HEK293 (cell line): ENCODE data around the gene BTBD2.
A peak's percentile ranks its signal among the peaks of the same experiment; 100 is the strongest.

Source experiments
- KLF1 ChIP-seq: fragments of 450-650 bp; formaldehyde crosslinking; IDR thresholded peaks from 2 replicates; pipeline ENCODE4 v1.5.1; 2016; ENCODE audit warnings: missing biosample characterization, missing genetic modification characterization
- KLF16 ChIP-seq: fragments of 450-650 bp; formaldehyde crosslinking; IDR thresholded peaks from 2 replicates; pipeline ENCODE4 v1.5.1; 2017; ENCODE audit warnings: missing biosample characterization, missing genetic modification characterization
- MEIS1 ChIP-seq: sonication (generic); formaldehyde crosslinking; IDR thresholded peaks from 2 replicates; pipeline ENCODE4 v1.8.1; 2022; ENCODE audit warnings: missing genetic modification reagents, mild to moderate bottlenecking, borderline replicate concordance
- SCRT1 ChIP-seq: fragments of 450-650 bp; formaldehyde crosslinking; IDR thresholded peaks from 2 replicates; pipeline ENCODE4 v1.5.1; 2016; ENCODE audit warnings: missing biosample characterization, missing genetic modification characterization, borderline replicate concordance
- ZBTB11 ChIP-seq: fragments of 450-650 bp; formaldehyde crosslinking; conservative IDR thresholded peaks from 2 replicates; pipeline ENCODE4 v1.5.1; 2016; ENCODE audit warnings: low read depth, missing biosample characterization, missing genetic modification characterization
- ZBTB7A ChIP-seq: fragments of 450-650 bp; formaldehyde crosslinking; IDR thresholded peaks from 2 replicates; pipeline ENCODE4 v1.5.1; 2016; ENCODE audit warnings: low read depth, missing biosample characterization, missing genetic modification characterization
- ZBTB8A ChIP-seq: fragments of 450-650 bp; formaldehyde crosslinking; IDR thresholded peaks from 2 replicates; pipeline ENCODE4 v1.5.1; 2016; ENCODE audit warnings: missing biosample characterization, missing genetic modification characterization
- ZFP69B ChIP-seq: fragments of 450-650 bp; formaldehyde crosslinking; IDR thresholded peaks from 2 replicates; pipeline ENCODE4 v1.5.1; 2016; ENCODE audit warnings: missing biosample characterization, missing genetic modification characterization
- ZIC2 ChIP-seq: fragments of 450-650 bp; formaldehyde crosslinking; IDR thresholded peaks from 2 replicates; pipeline ENCODE4 v1.5.1; 2016; ENCODE audit warnings: missing biosample characterization, missing genetic modification characterization
- ZNF19 ChIP-seq: fragments of 450-650 bp; formaldehyde crosslinking; IDR thresholded peaks from 2 replicates; pipeline ENCODE4; 2016; ENCODE audit warnings: missing biosample characterization, missing genetic modification characterization, low read depth
- ZNF280C ChIP-seq: fragments of 450-650 bp; formaldehyde crosslinking; IDR thresholded peaks from 2 replicates; pipeline ENCODE4 v1.5.1; 2016; ENCODE audit warnings: missing biosample characterization, missing genetic modification characterization
- ZNF302 ChIP-seq: fragments of 450-650 bp; formaldehyde crosslinking; IDR thresholded peaks from 2 replicates; pipeline ENCODE4 v1.5.1; 2016; ENCODE audit warnings: missing biosample characterization, missing genetic modification characterization, low read depth
- ZNF354C ChIP-seq: fragments of 450-650 bp; formaldehyde crosslinking; IDR thresholded peaks from 2 replicates; pipeline ENCODE4 v1.5.1; 2016; ENCODE audit warnings: missing biosample characterization, missing genetic modification characterization, low read depth, borderline replicate concordance
- ZNF521 ChIP-seq: fragments of 450-650 bp; formaldehyde crosslinking; IDR thresholded peaks from 2 replicates; pipeline ENCODE4 v1.5.1; 2017; ENCODE audit warnings: missing biosample characterization, mild to moderate bottlenecking, missing genetic modification characterization
- ZNF561 ChIP-seq: fragments of 450-650 bp; IDR thresholded peaks from 2 replicates; pipeline ENCODE4 v1.5.1; 2018; ENCODE audit warnings: missing biosample characterization, missing genetic modification characterization, borderline replicate concordance
- ZNF571 ChIP-seq: fragments of 450-650 bp; formaldehyde crosslinking; IDR thresholded peaks from 2 replicates; pipeline ENCODE4 v1.5.0; 2017; ENCODE audit warnings: missing biosample characterization, missing genetic modification characterization
- ZNF610 ChIP-seq: fragments of 450-650 bp; formaldehyde crosslinking; IDR thresholded peaks from 2 replicates; pipeline ENCODE4 v1.5.1; 2016; ENCODE audit warnings: missing biosample characterization, missing genetic modification characterization, borderline replicate concordance
- ZNF629 ChIP-seq: fragments of 450-650 bp; formaldehyde crosslinking; IDR thresholded peaks from 2 replicates; pipeline ENCODE4 v1.5.1; 2017; ENCODE audit warnings: missing biosample characterization, missing genetic modification characterization
- ZNF670 ChIP-seq: fragments of 450-650 bp; formaldehyde crosslinking; IDR thresholded peaks from 2 replicates; pipeline ENCODE4 v1.5.1; 2016; ENCODE audit warnings: missing biosample characterization, missing genetic modification characterization, low read depth
- ZNF792 ChIP-seq: fragments of 450-650 bp; formaldehyde crosslinking; IDR thresholded peaks from 2 replicates; pipeline ENCODE4 v1.5.1; 2016; ENCODE audit warnings: missing biosample characterization, missing genetic modification characterization
- ZSCAN4 ChIP-seq: fragments of 450-650 bp; formaldehyde crosslinking; IDR thresholded peaks from 2 replicates; pipeline ENCODE4 v1.5.1; 2017; ENCODE audit warnings: missing biosample characterization, missing genetic modification characterization
- TF ChIP-seq, protein P1 (sequence below): fragments of 450-650 bp; formaldehyde crosslinking; IDR thresholded peaks from 2 replicates; pipeline ENCODE4 v1.5.1; 2016; ENCODE audit warnings: missing biosample characterization, missing genetic modification characterization
- TF ChIP-seq, protein P2 (sequence below): fragments of 450-650 bp; formaldehyde crosslinking; IDR thresholded peaks from 2 replicates; pipeline ENCODE4 v1.5.1; 2016; ENCODE audit warnings: missing biosample characterization, missing genetic modification characterization
- TF ChIP-seq, protein P3 (sequence below): fragments of 450-650 bp; formaldehyde crosslinking; IDR thresholded peaks from 2 replicates; pipeline ENCODE4 v1.5.1; 2016; ENCODE audit warnings: missing biosample characterization, missing genetic modification characterization, borderline replicate concordance
- TF ChIP-seq, protein P4 (sequence below): fragments of 450-650 bp; formaldehyde crosslinking; IDR thresholded peaks from 2 replicates; pipeline ENCODE4 v1.5.1; 2016; ENCODE audit warnings: missing biosample characterization, missing genetic modification characterization

Gene BTBD2

GRCh38 chr19:2050991-2051772 lies 35.7 kb upstream of the BTBD2 start, which contains the start of gene MKNK2 (continued):
- 0 out of 2 replicates have a peak, but pooled peaks have one; percentile 12 for TF ChIP-seq ZBTB11 (tag by site-specific recombination)
- no peak for TF ChIP-seq ZNF302 (tag by site-specific recombination)
- TF ChIP-seq ZNF629 (tag by site-specific recombination): 0 out of 2 replicates have a peak, but pooled peaks have one; percentile 12
- TF ChIP-seq ZBTB8A (tag by site-specific recombination): peak; percentile 55; the same call in 1 of the 2 replicates
- no peak for TF ChIP-seq ZNF19 (tag by site-specific recombination)
- no peak for TF ChIP-seq ZNF280C (tag by site-specific recombination)
- TF ChIP-seq ZNF571 (tag by site-specific recombination): no peak
- peak; percentile 92 for TF ChIP-seq ZBTB7A (tag by site-specific recombination)
- no peak for TF ChIP-seq ZNF610 (tag by site-specific recombination)
- TF ChIP-seq ZIC2: no peak
- no peak for TF ChIP-seq ZNF670 (tag by site-specific recombination)
- no peak for TF ChIP-seq ZNF354C
- peak; percentile 67 for TF ChIP-seq KLF16
- TF ChIP-seq KLF1: peak; percentile 29
- TF ChIP-seq ZNF792 (tag by site-specific recombination): 0 out of 2 replicates have a peak, but pooled peaks have one; percentile 20
- TF ChIP-seq ZNF561 (tag by site-specific recombination): no peak
- TF ChIP-seq, protein P1, sequence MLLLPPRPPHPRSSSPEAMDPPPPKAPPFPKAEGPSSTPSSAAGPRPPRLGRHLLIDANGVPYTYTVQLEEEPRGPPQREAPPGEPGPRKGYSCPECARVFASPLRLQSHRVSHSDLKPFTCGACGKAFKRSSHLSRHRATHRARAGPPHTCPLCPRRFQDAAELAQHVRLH (tag by site-specific recombination): peak; percentile 97
- TF ChIP-seq SCRT1 (tag by site-specific recombination): no peak
- TF ChIP-seq, protein P2, sequence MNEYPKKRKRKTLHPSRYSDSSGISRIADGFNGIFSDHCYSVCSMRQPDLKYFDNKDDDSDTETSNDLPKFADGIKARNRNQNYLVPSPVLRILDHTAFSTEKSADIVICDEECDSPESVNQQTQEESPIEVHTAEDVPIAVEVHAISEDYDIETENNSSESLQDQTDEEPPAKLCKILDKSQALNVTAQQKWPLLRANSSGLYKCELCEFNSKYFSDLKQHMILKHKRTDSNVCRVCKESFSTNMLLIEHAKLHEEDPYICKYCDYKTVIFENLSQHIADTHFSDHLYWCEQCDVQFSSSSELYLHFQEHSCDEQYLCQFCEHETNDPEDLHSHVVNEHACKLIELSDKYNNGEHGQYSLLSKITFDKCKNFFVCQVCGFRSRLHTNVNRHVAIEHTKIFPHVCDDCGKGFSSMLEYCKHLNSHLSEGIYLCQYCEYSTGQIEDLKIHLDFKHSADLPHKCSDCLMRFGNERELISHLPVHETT: peak; percentile 66
- no peak for TF ChIP-seq MEIS1 (CRISPR knock-in tag)
- TF ChIP-seq, protein P3, sequence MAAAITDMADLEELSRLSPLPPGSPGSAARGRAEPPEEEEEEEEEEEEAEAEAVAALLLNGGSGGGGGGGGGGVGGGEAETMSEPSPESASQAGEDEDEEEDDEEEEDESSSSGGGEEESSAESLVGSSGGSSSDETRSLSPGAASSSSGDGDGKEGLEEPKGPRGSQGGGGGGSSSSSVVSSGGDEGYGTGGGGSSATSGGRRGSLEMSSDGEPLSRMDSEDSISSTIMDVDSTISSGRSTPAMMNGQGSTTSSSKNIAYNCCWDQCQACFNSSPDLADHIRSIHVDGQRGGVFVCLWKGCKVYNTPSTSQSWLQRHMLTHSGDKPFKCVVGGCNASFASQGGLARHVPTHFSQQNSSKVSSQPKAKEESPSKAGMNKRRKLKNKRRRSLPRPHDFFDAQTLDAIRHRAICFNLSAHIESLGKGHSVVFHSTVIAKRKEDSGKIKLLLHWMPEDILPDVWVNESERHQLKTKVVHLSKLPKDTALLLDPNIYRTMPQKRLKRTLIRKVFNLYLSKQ (tag by site-specific recombination): no peak
- TF ChIP-seq, protein P4, sequence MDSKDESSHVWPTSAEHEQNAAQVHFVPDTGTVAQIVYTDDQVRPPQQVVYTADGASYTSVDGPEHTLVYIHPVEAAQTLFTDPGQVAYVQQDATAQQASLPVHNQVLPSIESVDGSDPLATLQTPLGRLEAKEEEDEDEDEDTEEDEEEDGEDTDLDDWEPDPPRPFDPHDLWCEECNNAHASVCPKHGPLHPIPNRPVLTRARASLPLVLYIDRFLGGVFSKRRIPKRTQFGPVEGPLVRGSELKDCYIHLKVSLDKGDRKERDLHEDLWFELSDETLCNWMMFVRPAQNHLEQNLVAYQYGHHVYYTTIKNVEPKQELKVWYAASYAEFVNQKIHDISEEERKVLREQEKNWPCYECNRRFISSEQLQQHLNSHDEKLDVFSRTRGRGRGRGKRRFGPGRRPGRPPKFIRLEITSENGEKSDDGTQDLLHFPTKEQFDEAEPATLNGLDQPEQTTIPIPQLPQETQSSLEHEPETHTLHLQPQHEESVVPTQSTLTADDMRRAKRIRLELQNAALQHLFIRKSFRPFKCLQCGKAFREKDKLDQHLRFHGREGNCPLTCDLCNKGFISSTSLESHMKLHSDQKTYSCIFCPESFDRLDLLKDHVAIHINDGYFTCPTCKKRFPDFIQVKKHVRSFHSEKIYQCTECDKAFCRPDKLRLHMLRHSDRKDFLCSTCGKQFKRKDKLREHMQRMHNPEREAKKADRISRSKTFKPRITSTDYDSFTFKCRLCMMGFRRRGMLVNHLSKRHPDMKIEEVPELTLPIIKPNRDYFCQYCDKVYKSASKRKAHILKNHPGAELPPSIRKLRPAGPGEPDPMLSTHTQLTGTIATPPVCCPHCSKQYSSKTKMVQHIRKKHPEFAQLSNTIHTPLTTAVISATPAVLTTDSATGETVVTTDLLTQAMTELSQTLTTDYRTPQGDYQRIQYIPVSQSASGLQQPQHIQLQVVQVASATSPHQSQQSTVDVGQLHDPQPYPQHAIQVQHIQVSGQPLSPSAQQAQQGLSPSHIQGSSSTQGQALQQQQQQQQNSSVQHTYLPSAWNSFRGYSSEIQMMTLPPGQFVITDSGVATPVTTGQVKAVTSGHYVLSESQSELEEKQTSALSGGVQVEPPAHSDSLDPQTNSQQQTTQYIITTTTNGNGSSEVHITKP: no peak
- 0 out of 2 replicates have a peak, but pooled peaks have one; percentile 23 for TF ChIP-seq ZSCAN4 (tag by site-specific recombination)
- 0 out of 2 replicates have a peak, but pooled peaks have one; percentile 35 for TF ChIP-seq ZFP69B (tag by site-specific recombination)
- no peak for TF ChIP-seq ZNF521 (tag by site-specific recombination)
